ENCODE measurements around the gene IFT27.

Gene IFT27

DNA sequence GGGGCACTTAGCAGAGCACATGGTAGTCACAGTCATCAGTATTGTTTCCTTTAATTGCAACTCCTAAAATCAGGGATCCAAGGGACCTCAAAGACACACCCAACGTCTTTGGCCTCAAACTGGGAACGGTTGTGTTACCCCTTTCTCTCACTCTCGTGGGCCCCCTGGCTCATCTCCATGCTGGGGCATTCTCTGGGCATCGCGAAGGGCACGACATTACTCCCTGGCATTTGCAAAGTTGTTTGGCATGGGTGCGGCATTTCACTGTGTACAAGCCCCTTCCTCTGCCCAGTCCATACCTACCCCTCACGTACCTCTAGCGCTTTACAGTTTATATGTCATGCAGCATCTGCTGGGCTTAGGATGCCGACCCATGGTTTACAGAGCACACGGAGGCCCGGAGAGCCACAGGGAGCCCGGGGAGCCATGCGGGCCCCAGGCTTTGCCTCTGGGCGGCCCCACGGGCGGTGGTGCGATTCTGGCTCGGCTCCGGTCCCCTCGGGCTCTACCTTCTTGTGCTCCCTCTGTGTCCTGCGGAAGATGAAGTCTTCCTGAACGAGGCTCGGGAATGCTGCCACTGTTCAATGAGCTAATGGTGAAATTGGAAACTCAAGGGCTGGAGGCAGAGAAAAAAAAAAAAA, 50.4 kb downstream of the IFT27 start:
- DNase-seq (ENCODE audit: low read depth in 3 of 3): no peak

DNA sequence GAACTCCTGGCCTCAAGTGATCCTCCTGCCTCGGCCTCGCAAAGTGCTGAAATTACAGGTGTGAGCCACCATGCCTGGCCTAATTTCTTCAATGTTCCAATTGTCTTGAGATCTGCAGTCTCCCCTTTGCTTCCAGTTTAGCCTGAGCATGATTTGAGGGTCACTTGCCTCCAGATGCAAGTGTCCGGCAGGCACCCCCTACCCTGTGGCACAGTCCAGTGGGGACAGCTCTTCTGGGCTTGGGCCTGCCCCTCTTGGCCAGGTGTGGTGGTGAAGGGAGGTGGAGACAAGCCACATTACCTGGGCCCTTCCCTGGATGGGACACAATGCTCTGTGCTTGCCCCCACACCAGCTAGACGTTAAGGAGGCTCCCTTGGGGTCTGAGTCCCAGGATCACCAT, 51.1 kb downstream of the IFT27 start:
- DNase-seq (ENCODE audit: low read depth in 3 of 3): no peak

DNA sequence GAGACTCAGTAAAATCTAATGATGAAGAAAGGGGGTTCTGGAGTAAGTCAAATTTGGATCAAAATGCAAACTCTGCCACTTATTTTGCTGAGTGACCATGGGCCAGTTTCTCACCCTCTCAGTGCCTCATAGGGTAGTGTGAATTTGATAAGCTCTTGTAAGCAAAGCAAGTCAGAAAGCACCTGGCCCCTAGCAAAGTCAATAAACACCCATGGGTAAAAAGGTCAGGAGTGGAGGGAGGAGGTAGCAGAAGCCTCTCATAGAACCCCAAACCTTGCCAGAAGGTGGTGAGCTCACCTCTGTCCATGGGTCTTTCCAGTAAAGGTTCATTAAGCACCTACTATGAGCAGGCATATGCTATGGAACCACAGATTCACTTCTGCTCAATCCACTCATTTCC, 53.9 kb downstream of the IFT27 start:
- no peak for DNase-seq (ENCODE audit: low read depth in 3 of 3)

DNA sequence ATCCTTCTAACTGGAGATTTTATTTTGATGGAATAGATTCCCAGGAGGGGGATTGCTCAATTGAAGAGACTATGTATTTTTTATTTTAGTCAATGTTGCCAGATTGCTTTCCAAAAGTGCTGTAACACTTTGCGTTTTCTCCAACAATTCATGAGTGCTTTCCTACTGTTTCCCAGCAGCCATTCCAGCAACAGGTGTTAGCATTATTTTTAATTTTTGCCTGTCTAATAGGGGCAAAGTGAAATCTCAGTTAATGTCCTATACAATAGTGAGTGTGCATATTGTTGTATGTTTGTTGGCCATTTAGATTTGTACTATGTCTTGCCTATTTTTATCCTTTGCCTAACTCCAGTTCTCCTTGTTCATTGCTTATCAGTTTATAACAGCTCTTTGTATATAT, 60.3 kb downstream of the IFT27 start:
- no peak for DNase-seq (ENCODE audit: low read depth in 3 of 3)

DNA sequence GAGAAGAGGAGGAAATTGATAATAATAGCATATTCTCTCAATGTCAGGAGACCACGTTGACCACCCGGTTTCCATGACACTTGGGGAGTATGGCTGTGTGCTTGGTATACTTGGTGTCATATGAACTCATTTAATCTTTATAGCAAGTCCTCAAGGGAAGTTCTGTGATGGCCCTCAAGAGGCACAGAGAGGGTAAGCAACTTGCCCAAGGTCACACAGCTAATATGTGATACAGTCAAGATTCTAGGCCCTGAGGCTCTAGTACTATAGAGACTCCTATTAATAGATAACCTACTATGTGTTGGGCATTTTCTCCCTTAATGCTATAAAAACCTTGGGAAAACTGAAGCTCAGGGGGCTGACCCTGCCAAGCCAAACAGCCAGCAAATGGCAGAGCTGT, 61.8 kb downstream of the IFT27 start:
- no peak for DNase-seq (ENCODE audit: low read depth in 3 of 3)

DNA sequence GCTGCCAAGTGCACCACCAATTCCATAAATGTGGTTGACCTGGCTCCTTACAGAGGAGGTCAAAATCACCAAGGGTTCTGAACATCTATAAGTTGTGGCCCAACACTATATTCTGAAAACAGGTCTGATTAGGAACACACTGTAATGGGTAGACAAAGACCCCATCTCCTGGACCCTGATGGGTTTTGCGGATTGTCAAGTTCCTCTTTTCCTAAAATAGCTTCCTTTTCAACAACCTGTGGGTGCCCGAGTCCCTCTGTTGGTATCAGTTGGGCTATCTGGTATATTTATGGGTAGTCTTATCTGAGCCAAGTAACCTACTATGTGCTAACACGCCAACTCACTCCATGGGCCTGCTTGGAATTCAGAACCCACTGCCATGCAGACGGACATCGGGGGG, 62.5 kb downstream of the IFT27 start:
- DNase-seq (ENCODE audit: low read depth in 3 of 3): no peak

Data from stimulated activated CD4-positive, alpha-beta T cell treated with anti-CD3 and anti-CD28 coated beads, TNF-alpha, amount 100 ng/mL, for 48 hours (primary cell).